ENCODE results near the gene TMEM184B. TPM values are rescaled to one million over a fixed set of nuclear protein-coding genes. Genes with fewer than 3 reads are reported as not detected.
"Not testable (repeated sequence)": the region's sequence is repeated elsewhere in the genome, so short reads cannot be mapped to it uniquely, and the experiment has no call there.

The TMEM184B gene
- total and polyA plus RNA-seq, 5 donors = 32.2 to 55.8 (median 49.2) TPM

DNA sequence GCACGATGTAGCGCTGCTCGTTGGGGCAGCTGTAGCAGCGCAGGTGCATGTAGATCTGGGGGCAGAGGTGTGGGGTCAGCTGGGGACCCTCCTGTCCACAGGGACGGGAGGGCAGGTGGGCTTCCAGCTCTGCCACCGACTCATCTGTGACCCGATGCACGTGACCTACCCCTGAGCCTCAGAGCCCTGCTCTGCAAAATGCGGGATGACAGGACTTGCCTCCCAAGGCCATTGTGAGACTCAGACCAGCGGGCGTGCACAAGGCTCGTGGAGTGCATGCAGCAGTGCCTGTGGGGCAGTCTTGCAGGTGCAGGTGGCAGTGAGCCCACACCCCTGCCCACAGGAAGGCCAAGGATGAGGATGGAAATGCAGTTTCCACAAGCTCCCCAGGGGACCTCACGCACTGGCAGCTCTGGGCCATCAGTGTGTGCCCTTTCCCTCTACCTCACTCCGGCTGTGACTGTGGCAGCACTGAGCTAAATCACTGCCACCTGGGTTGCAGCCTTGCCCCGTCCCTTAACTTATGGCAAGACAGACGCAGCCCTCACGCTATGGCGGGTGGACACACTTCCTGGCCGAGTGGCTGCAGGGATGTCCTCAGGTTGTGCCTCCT lies 26.7 kb downstream of the TMEM184B start:
- Histone ChIP-seq H3K9me3 (ENCODE audit: control insufficient read depth, low read length) (no peaks in the 10 kb centered on the region), H3K27ac (ENCODE audit: low read length) (no peak overlapping the region), H3K4me1 (ENCODE audit: control insufficient read depth, insufficient read depth, low read length) (peaks cover 16% of the 10 kb centered on the region), H3K4me3 (ENCODE audit: low read length) (no peak overlapping the region), H3K27me3 (ENCODE audit: control insufficient read depth, insufficient read depth) (no peaks in the 10 kb centered on the region)
- DNase-seq = no peak
- peak in 1 of 2 donors; percentile 2 for ATAC-seq
- 72% methylated on average over 19 of the region's 19 CpGs for whole genome bisulfite sequencing
- intact Hi-C loops (cut with DNase I) = no loop called here

DNA sequence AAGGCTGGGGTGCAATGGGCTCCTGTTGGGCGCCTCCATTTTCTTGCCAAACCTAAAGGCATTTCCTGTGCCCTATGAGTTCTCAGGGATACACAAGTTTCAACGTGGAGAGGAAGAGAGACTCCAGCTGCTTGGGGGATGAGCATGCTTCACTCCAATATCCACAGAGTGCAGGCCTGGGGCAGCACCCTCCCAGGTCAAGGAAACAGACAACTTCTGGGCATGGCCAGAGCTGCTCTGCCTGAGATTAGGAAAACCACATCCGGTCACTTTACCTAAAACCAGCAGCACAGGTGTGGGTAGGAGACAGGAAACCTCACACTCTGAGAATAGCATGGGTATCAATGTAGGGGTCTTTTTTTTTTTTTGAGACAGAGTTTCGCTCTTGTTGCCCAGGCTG lies 28.7 kb downstream of the TMEM184B start:
- intact Hi-C loops (cut with DNase I) = no loop called here
- WGBS = 75% methylated on average over 4 of the region's 4 CpGs
- Histone ChIP-seq H3K27me3 (ENCODE audit: control insufficient read depth, insufficient read depth) (no peaks in the 10 kb centered on the region), H3K4me1 (ENCODE audit: control insufficient read depth, insufficient read depth, low read length) (peaks cover 8% of the 10 kb centered on the region), H3K4me3 (ENCODE audit: low read length) (no peak overlapping the region), H3K9me3 (ENCODE audit: control insufficient read depth, low read length) (no peaks in the 10 kb centered on the region), H3K27ac (ENCODE audit: low read length) (no peak overlapping the region)
- ATAC-seq = no peak
- DNase-seq = no peak

DNA sequence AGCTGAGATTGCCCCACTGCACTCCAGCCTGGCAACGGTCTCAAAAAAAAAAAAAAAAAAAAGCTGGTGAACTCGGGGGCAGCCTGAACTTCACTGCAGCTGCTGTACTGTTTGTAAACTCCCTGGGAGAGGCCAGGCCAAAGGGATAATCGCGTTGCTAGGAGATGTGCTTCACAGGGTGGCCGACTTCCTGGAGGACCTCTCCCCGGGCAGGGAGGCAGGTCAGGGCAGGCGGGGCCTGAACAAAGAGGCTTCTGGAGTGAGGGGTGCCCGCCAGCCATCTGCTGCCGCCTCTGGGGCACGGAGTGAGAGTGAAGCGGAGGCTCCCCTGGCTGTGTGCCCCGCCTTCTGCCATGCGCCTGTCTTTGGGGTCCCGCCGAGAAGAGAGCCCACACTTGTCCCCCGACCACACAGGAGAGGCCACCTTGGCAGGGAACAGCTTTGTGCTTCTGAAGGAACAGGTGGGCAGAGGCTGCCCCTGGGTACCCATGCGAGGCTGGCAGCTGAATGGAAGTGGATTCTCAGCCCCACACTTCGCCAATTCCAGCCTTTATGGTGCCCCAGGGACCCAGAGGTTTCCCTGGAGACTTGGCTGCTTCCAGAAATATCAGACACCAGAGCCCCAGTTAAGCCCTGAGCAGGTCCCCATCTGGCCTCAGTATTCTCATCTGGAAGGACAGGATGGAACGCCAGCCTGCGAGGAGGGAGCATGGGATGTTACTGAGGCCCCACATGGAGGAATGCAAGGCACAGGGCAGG lies 29.6 kb downstream of the TMEM184B start:
- Histone ChIP-seq H3K27ac (ENCODE audit: low read length) (peak overlapping the region; percentile 20), H3K4me1 (ENCODE audit: control insufficient read depth, insufficient read depth, low read length) (peaks cover 9% of the 10 kb centered on the region), H3K9me3 (ENCODE audit: control insufficient read depth, low read length) (no peaks in the 10 kb centered on the region), H3K27me3 (ENCODE audit: control insufficient read depth, insufficient read depth) (no peaks in the 10 kb centered on the region), H3K4me3 (ENCODE audit: low read length) (no peak overlapping the region)
- WGBS = 59% methylated on average over 20 of the region's 20 CpGs
- ATAC-seq (peak; percentile 28 to 43), DNase-seq (peak; percentile 60 to 80 (median 75))
- intact Hi-C loops (cut with DNase I) = no loop called here

DNA sequence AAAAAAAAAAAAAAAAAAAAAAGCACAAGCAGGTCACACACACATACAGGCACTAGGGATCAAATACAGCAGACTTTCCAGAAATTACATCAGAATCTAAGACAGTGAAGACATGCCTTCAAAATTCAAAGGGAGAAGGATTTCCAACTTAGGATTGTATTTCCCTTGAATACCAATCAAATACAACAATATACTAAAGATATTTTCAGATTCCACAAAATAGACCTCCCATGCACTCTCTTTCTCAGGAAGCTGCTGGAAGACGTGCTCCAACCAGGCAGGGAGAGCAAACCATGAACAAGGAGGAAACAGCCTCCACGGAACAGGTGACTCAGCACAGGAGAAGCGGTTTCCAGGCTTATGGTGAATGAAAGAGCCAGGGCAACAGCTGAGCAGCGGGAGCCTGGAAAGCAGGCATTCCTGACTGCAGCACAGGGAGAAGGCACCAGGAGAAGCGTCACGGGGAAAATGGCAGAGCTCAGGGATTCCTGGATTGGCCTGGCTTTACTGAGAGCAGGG lies 32.0 kb downstream of the TMEM184B start:
- no peak overlapping the region for H3K4me3 ChIP-seq (ENCODE audit: low read length)
- H3K27me3 ChIP-seq (ENCODE audit: control insufficient read depth, insufficient read depth) = no peaks in the 10 kb centered on the region
- WGBS = 77% methylated on average over 6 of the region's 6 CpGs
- H3K27ac ChIP-seq (ENCODE audit: low read length) = no peak overlapping the region
- ATAC-seq = peak in 1 of 2 donors; percentile 12
- H3K4me1 ChIP-seq (ENCODE audit: control insufficient read depth, insufficient read depth, low read length) = peaks cover 4% of the 10 kb centered on the region
- no peak for DNase-seq
- intact Hi-C loops (cut with DNase I) = no loop called here
- H3K9me3 ChIP-seq (ENCODE audit: control insufficient read depth, low read length) = no peaks in the 10 kb centered on the region

DNA sequence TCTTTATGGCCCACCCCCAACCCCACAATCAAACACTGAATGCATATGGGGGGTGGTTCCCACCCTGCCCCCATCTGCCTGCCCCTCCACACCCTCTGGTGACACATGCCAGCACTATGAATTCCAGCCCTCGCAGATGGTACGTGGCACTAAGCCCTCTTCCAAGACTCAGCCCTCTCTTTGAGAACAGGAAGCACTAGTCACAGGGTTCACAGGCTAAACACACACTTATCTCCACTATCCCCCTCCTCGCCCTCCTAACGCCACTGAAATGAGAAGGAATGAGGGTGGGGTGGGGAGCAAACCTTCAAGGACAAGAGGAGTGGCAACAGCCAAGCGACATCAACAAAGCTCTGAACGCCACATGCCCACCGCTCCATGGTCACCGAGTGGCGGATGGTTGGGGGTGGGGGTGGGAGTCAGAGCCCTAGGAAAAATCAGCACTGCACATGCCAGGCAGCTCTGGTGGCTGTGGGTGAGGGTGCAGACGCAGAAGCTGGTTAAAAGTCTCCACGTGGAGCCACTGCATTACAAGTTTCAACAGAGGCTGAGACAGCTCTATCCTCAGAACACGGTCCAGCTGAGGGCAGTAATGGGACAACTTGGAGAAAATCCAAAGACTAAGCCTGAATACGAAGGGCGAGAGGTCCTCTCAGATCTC lies 33.6 kb downstream of the TMEM184B start:
- H3K9me3 ChIP-seq (ENCODE audit: control insufficient read depth, low read length) = no peaks in the 10 kb centered on the region
- WGBS = 33% methylated on average over 14 of the region's 14 CpGs
- peak; percentile 70 to 82 for ATAC-seq
- H3K27me3 ChIP-seq (ENCODE audit: control insufficient read depth, insufficient read depth) = no peaks in the 10 kb centered on the region
- H3K4me3 ChIP-seq (ENCODE audit: low read length) = no peak overlapping the region
- peak in 2 of 3 donors; percentile 50 to 56 for DNase-seq
- H3K27ac ChIP-seq (ENCODE audit: low read length) = peak overlapping the region; percentile 40
- intact Hi-C loops (cut with DNase I) = loop anchor here in 1 of 4 donors (10.0 kb wide), 1 partner anchor 124 kb away; the partner anchor contains the start of gene BAIAP2L2
- peaks cover 4% of the 10 kb centered on the region for H3K4me1 ChIP-seq (ENCODE audit: control insufficient read depth, insufficient read depth, low read length)

DNA sequence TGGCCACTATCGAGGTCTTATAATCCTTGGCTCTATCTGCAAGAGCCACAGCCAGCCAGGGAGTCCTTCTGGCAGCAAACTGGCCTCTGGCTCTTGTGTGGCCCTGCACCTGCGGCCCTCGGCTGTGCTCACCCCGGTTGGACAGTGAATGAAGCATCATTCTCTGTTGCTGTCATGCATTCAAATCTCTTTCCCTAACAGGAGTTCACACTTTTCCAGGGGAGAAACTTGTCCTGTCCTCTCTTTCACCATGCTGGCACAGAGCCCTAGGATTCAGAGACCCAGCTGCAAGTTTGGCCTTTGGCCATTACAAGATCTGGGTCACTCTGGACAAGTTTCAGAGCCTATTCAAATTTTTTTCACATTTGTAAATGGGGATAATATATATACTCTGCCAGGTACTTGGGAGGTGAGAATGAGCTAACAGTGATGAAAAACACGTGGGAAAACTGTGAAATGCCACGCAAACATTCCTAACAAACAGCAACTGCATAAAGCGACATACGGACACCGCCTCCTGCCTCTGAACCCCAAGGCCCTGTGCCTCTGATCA lies 34.2 kb downstream of the TMEM184B start:
- DNase-seq (peak in 2 of 3 donors; percentile 45 to 53), ATAC-seq (peak; percentile 3 to 5)

DNA sequence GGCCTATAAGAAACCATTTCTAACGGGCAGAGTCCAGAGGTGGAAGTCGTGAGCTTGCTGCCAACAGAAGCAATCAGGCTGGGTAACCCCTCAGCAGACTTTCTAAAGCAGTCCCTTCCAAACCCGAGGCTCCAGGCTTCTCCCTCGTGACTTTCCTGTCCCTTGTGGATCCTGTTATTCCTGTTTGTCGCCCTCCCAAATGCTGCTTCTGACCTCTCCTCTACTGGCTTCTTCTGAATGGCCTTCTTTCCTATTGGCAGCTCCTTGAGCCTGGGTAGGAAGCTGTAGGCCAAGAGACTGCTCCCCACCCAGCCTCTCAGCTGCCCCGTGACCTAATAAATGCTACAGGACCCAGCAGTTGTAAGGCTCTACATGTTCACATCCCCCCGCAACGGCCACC lies 36.0 kb downstream of the TMEM184B start:
- H3K4me1 ChIP-seq (ENCODE audit: control insufficient read depth, insufficient read depth, low read length) = peaks cover 7% of the 10 kb centered on the region
- no peaks in the 10 kb centered on the region for H3K9me3 ChIP-seq (ENCODE audit: control insufficient read depth, low read length)
- H3K27ac ChIP-seq (ENCODE audit: low read length) = no peak overlapping the region
- no peaks in the 10 kb centered on the region for H3K27me3 ChIP-seq (ENCODE audit: control insufficient read depth, insufficient read depth)
- WGBS = 63% methylated on average over 8 of the region's 8 CpGs
- ATAC-seq = no peak
- intact Hi-C loops (cut with DNase I) = loop anchor here in 1 of 4 donors (10.0 kb wide), 1 partner anchor 122 kb away; the partner anchor contains the start of gene BAIAP2L2
- DNase-seq = no peak
- no peak overlapping the region for H3K4me3 ChIP-seq (ENCODE audit: low read length)

More for the DNA sequence above, 34.2 kb downstream of the TMEM184B start:
- Histone ChIP-seq H3K4me1 (ENCODE audit: control insufficient read depth, insufficient read depth, low read length) (peaks cover 4% of the 10 kb centered on the region), H3K27ac (ENCODE audit: low read length) (peak overlapping the region; percentile 43), H3K9me3 (ENCODE audit: control insufficient read depth, low read length) (no peaks in the 10 kb centered on the region), H3K27me3 (ENCODE audit: control insufficient read depth, insufficient read depth) (no peaks in the 10 kb centered on the region), H3K4me3 (ENCODE audit: low read length) (no peak overlapping the region)
- intact Hi-C loops (cut with DNase I) = loop anchor here in 1 of 4 donors (10.0 kb wide), 1 partner anchor 124 kb away; the partner anchor contains the start of gene BAIAP2L2
- WGBS = 44% methylated on average over 9 of the region's 9 CpGs

DNA sequence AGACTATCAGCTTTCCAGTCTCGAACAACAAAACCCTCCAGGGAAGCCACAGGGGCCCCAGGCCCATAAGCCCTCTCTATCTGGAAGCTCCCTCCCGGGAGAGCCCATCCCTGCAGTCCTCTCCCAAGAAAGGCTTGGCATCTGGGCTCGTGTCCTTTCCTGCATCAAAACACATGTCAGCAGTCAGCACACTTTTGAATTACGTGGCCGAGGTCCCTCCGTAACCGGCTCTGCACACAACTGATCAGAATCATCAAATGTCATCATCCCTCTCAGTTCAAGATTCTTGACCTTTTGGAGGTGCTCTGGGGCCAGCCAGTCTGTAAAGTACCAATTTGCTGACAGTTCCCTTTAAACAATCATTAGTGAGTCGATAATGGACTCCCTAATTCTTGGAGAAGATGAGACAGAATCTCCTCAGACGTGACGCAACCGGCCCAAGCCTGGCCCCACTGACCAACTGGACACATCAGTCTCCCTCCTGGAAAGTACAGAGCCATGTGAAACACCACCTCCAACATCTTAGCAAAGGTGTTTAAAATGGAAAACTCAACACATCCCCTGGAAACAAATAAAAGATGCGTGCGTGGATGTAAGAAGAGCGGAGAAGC lies 37.5 kb downstream of the TMEM184B start:
- ATAC-seq (no peak), DNase-seq (no peak)
- Histone ChIP-seq H3K27me3 (ENCODE audit: control insufficient read depth, insufficient read depth) (no peaks in the 10 kb centered on the region), H3K9me3 (ENCODE audit: control insufficient read depth, low read length) (no peaks in the 10 kb centered on the region), H3K4me1 (ENCODE audit: control insufficient read depth, insufficient read depth, low read length) (peaks cover 7% of the 10 kb centered on the region), H3K4me3 (ENCODE audit: low read length) (no peak overlapping the region), H3K27ac (ENCODE audit: low read length) (no peak overlapping the region)
- WGBS = 71% methylated on average over 14 of the region's 14 CpGs
- intact Hi-C loops (cut with DNase I) = loop anchor here in 1 of 4 donors (10.0 kb wide), 1 partner anchor 121 kb away; the partner anchor contains the start of gene BAIAP2L2

DNA sequence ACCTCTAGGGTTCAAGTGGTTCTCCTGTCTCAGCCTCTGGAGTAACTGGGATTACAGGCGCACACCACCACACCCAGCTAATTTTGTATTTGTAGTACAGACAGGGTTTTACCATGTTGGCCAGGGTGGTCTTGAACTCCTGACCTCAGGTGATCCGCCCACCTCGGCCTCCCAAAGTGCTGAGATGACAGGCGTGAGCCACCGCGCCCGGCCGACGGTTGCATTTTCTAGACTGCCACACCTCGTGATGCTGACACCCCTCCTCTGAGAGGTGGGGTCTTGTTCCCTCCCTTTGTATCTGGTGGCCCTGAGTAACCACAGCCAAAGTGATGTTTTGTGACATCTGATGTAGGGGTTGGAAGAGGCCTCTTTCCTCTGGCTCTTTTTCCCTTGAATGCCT lies 39.0 kb downstream of the TMEM184B start:
- not testable (repeated sequence) for H3K27me3 ChIP-seq (ENCODE audit: control insufficient read depth, insufficient read depth); H3K4me1 ChIP-seq (ENCODE audit: control insufficient read depth, insufficient read depth, low read length); H3K9me3 ChIP-seq (ENCODE audit: control insufficient read depth, low read length); H3K27ac ChIP-seq (ENCODE audit: low read length); H3K4me3 ChIP-seq (ENCODE audit: low read length); ATAC-seq; DNase-seq
- 96% methylated on average over 10 of the region's 10 CpGs for WGBS
- intact Hi-C loops (cut with DNase I) = loop anchor here in 1 of 4 donors (10.0 kb wide), 1 partner anchor 119 kb away; the partner anchor contains the start of gene BAIAP2L2

DNA sequence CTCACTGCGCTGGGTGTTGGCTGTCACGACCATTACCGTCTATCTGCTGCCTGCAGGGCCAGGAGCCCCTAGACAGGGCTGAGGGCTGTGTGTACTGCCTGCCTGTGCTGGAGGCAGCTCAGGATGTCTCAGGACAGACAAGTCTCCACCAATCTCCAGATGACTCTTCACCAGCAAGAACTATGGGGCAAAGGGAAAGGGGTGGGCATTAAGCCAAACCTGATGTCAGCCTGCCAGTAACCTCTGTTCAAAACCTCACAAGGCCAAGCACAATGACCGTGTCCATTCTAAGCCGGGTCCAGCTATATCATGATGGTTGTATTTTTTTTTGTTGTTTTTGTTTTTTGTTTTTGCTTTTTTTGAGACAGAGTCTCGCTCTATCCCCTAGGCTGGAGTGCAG lies 39.4 kb downstream of the TMEM184B start:
- no peak for ATAC-seq
- no peaks in the 10 kb centered on the region for H3K27me3 ChIP-seq (ENCODE audit: control insufficient read depth, insufficient read depth)
- intact Hi-C loops (cut with DNase I) = loop anchor here in 1 of 4 donors (10.0 kb wide), 1 partner anchor 119 kb away; the partner anchor contains the start of gene BAIAP2L2
- H3K27ac ChIP-seq (ENCODE audit: low read length) = no peak overlapping the region
- peaks cover 5% of the 10 kb centered on the region for H3K4me1 ChIP-seq (ENCODE audit: control insufficient read depth, insufficient read depth, low read length)
- H3K4me3 ChIP-seq (ENCODE audit: low read length) = no peak overlapping the region
- 75% methylated on average over 6 of the region's 6 CpGs for WGBS
- no peaks in the 10 kb centered on the region for H3K9me3 ChIP-seq (ENCODE audit: control insufficient read depth, low read length)
- DNase-seq = no peak

Measured in right cardiac atrium (tissue), 5 donors.